Mesenchymal stem cell (in vitro differentiated cells and primary cell): ENCODE measurements around the gene AMN.

Experiments
- DNase-seq: peaks from one replicate; pipeline ENCODE4 v3.0.0-alpha.2; 2013
- H2AFZ ChIP-seq: one replicate; pipeline ENCODE4 v1.6.1; 2013; ENCODE audit warnings: low read depth, mild to moderate bottlenecking, control low read depth, inconsistent platforms, low read length, moderate library complexity
- H2AK5ac ChIP-seq: 2 replicates; pipeline ENCODE4 v1.6.1; 2013; ENCODE audit warnings: low read length, moderate library complexity, mild to moderate bottlenecking, inconsistent platforms; ENCODE audit not compliant: severe bottlenecking
- H2BK120ac ChIP-seq: one replicate; pipeline ENCODE4 v1.6.1; 2013; ENCODE audit warnings: low read depth, mild to moderate bottlenecking, inconsistent platforms, low read length, moderate library complexity
- H2BK12ac ChIP-seq, 2 experiments: one replicate each; pipeline ENCODE4 v1.6.1; 2013; ENCODE audit warnings: inconsistent platforms in 2 of 2, low read length in 2 of 2, mild to moderate bottlenecking in 2 of 2, moderate library complexity in 2 of 2, control low read depth in 1 of 2
- H2BK15ac ChIP-seq: one replicate; pipeline ENCODE4 v1.6.1; 2013; ENCODE audit warnings: mild to moderate bottlenecking, low read depth, inconsistent platforms; ENCODE audit not compliant: poor library complexity, severe bottlenecking
- H2BK5ac ChIP-seq: 2 replicates; pipeline ENCODE4 v1.6.1; 2013; ENCODE audit warnings: low read depth, mild to moderate bottlenecking, low read length, control low read depth, inconsistent platforms; ENCODE audit not compliant: poor library complexity, severe bottlenecking
- H3K14ac ChIP-seq, 2 experiments: one replicate each; pipeline ENCODE4 v1.6.1; 2013; ENCODE audit warnings: inconsistent platforms in 2 of 2, low read length in 2 of 2, control low read depth in 1 of 2, mild to moderate bottlenecking in 1 of 2, moderate library complexity in 1 of 2
- H3K18ac ChIP-seq, 2 experiments: one replicate each; pipeline ENCODE4 v1.6.1; 2013; ENCODE audit warnings: inconsistent platforms in 2 of 2, low read length in 2 of 2, control low read depth in 1 of 2, low read depth in 1 of 2, mild to moderate bottlenecking in 1 of 2
- H3K23ac ChIP-seq, 2 experiments: one replicate each; pipeline ENCODE4 v1.6.1; 2013; ENCODE audit warnings: inconsistent platforms in 2 of 2, low read length in 2 of 2, mild to moderate bottlenecking in 2 of 2, moderate library complexity in 2 of 2, control low read depth in 1 of 2
- H3K27ac ChIP-seq: 2 replicates; pipeline ENCODE4 v1.5.1; 2013; ENCODE audit warnings: mild to moderate bottlenecking, moderate library complexity, low read length, control low read depth, inconsistent platforms; ENCODE audit not compliant: poor library complexity, severe bottlenecking
- H3K27me3 ChIP-seq, 2 experiments: 2 replicates each; pipeline versions ENCODE4 v1.6.1 to v1.7.0; 2013; ENCODE audit warnings: low read length in 2 of 2, mild to moderate bottlenecking in 2 of 2, moderate library complexity in 2 of 2, control low read depth in 1 of 2, inconsistent platforms in 1 of 2; ENCODE audit not compliant: control insufficient read depth in 1 of 2, insufficient read depth in 1 of 2
- H3K36me3 ChIP-seq, 2 experiments: 2 replicates each; pipeline versions ENCODE4 v1.6.1 to v1.7.0; 2013; ENCODE audit warnings: low read length in 2 of 2, control low read depth in 1 of 2, inconsistent platforms in 1 of 2, low read depth in 1 of 2, mild to moderate bottlenecking in 1 of 2; ENCODE audit not compliant: insufficient read depth in 2 of 2, control insufficient read depth in 1 of 2
- H3K4ac ChIP-seq, 2 experiments: one replicate each; pipeline ENCODE4 v1.6.1; 2013; ENCODE audit warnings: inconsistent platforms in 2 of 2, low read length in 2 of 2, mild to moderate bottlenecking in 2 of 2, moderate library complexity in 2 of 2, control low read depth in 1 of 2, low read depth in 1 of 2
- H3K4me1 ChIP-seq: 2 replicates; pipeline ENCODE4 v1.6.1; 2013; ENCODE audit warnings: low read depth, low read length, control low read depth; ENCODE audit not compliant: control insufficient read depth, insufficient read depth
- H3K4me2 ChIP-seq: 2 replicates; pipeline ENCODE4 v1.6.1; 2013; ENCODE audit warnings: low read length, mild to moderate bottlenecking, inconsistent platforms; ENCODE audit not compliant: poor library complexity, severe bottlenecking
- H3K4me3 ChIP-seq, 2 experiments: 2 replicates each; pipeline versions ENCODE4 v1.5.1 to v1.7.0; 2013; ENCODE audit warnings: low read length in 2 of 2, mild to moderate bottlenecking in 2 of 2, control low read depth in 1 of 2, low read depth in 1 of 2; ENCODE audit not compliant: insufficient read depth in 1 of 2
- H3K79me1 ChIP-seq: replicated peaks from 2 replicates; pipeline ENCODE4 v1.6.1; 2013; ENCODE audit warnings: mild to moderate bottlenecking, control low read depth, low read length, inconsistent platforms; ENCODE audit not compliant: poor library complexity, severe bottlenecking
- H3K9ac ChIP-seq: 2 replicates; pipeline ENCODE4 v1.7.0; 2013; ENCODE audit warnings: mild to moderate bottlenecking, low read length, moderate library complexity
- H3K9me3 ChIP-seq: 2 replicates; pipeline ENCODE4 v1.7.0; 2013; ENCODE audit warnings: mild to moderate bottlenecking, low read length; ENCODE audit not compliant: control insufficient read depth
- H4K8ac ChIP-seq: one replicate; pipeline ENCODE4 v1.6.1; 2013; ENCODE audit warnings: inconsistent platforms, mild to moderate bottlenecking, low read length, moderate library complexity
- H4K91ac ChIP-seq: one replicate; pipeline ENCODE4 v1.6.1; 2013; ENCODE audit warnings: mild to moderate bottlenecking, low read length, inconsistent platforms
- WGBS: methylation state at CpG from one replicate; pipeline ENCODE4 v1.1.7; 2013; ENCODE audit warnings: mixed read lengths; 5-methylcytosine and 5-hydroxymethylcytosine counted together

AMN gene

DNA sequence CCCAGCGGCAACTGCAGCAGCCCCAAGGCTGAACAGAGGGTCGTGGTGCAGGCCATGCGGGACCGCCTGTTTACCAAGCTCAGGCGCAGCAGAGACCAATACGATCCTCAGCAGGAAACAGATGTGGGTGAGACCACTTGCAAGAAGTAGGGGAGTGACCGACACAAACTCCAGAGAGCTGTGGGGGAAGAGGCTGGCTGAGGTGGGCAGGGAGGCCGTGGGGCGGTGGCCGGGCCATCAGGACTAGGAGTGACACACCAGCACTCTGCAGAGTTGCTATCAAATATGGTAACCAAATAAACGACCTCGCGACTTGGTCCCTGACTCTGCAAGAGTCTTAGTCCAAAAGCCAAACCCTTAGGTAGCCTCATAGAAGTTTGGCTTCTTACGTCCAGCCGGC is 30.6 kb downstream of the AMN start:
- 97% methylated on average over 15 of the region's 15 CpGs for WGBS
- Histone ChIP-seq H4K91ac (no peak overlapping the region), H3K36me3 (peaks cover 82 to 93% of the 10 kb centered on the region in 2 experiments), H3K4me3 (no peak overlapping the region), H2BK120ac (no peak overlapping the region), H4K8ac (no peak overlapping the region), H3K27ac (no peak overlapping the region), H2BK15ac (no peak overlapping the region), H3K79me1 (peaks cover 15% of the 10 kb centered on the region), H2AFZ (no peak overlapping the region), H3K9ac (no peak overlapping the region), H2BK5ac (no peak overlapping the region), H3K4ac (no peak overlapping the region), H2AK5ac (no peak overlapping the region), H3K23ac (no peak overlapping the region), H3K27me3 (no peaks in the 10 kb centered on the region), H3K9me3 (no peaks in the 10 kb centered on the region), H3K14ac (no peak overlapping the region), H3K4me2 (no peak overlapping the region), H2BK12ac (no peak overlapping the region), H3K4me1 (peaks cover 28% of the 10 kb centered on the region), H3K18ac (no peak overlapping the region)
- DNase-seq: no peak

DNA sequence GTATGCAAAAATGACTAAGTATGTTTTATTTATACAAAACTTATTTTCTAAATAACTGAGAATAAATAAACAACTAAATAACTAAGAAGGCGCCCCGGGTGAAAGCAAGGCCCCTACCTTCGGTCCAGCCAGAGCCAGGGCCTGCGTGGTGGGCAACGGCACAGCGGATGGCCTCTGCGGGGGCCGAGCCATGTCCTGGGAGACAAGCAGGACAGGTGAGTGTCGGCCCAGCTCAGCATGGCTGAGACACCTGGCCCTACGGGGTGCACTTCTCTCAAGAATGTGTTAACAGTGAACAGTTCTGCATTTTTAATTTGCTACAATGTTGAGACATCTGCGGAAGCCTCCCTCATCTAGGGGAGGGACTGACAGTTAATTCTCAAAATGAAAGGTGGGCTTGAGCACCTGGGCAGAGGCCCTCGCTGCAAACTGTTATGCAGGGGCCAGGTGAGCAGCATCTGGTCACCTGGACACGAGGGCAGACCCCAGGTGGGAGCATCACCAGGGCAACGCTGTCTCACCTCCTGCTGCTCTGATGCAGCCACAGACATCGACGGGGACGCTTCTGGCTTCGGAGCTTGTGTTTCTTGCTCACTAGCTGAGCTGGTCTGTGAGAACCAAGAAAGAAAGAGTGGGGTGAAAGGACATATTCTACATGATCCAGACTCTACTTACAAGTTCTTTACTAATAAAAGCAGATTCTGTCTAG is 31.8 kb downstream of the AMN start:
- H4K91ac ChIP-seq: no peak overlapping the region
- no peak overlapping the region for H2BK12ac ChIP-seq
- H3K4me3 ChIP-seq: no peak overlapping the region
- no peak overlapping the region for H3K14ac ChIP-seq
- H3K27me3 ChIP-seq: no peaks in the 10 kb centered on the region
- H3K4ac ChIP-seq: no peak overlapping the region
- no peak overlapping the region for H3K23ac ChIP-seq
- no peak overlapping the region for H2AK5ac ChIP-seq
- H3K9ac ChIP-seq: no peak overlapping the region
- H3K36me3 ChIP-seq: peaks cover 82 to 97% of the 10 kb centered on the region in 2 experiments
- H4K8ac ChIP-seq: no peak overlapping the region
- no peaks in the 10 kb centered on the region for H3K9me3 ChIP-seq
- H2AFZ ChIP-seq: no peak overlapping the region
- H3K27ac ChIP-seq: no peak overlapping the region
- DNase-seq: no peak
- peaks cover 19% of the 10 kb centered on the region for H3K79me1 ChIP-seq
- H3K18ac ChIP-seq: no peak overlapping the region
- no peak overlapping the region for H3K4me2 ChIP-seq
- no peak overlapping the region for H2BK5ac ChIP-seq
- WGBS: 93% methylated on average over 15 of the region's 18 CpGs
- H2BK120ac ChIP-seq: no peak overlapping the region
- H2BK15ac ChIP-seq: no peak overlapping the region
- H3K4me1 ChIP-seq: peaks cover 22% of the 10 kb centered on the region

DNA sequence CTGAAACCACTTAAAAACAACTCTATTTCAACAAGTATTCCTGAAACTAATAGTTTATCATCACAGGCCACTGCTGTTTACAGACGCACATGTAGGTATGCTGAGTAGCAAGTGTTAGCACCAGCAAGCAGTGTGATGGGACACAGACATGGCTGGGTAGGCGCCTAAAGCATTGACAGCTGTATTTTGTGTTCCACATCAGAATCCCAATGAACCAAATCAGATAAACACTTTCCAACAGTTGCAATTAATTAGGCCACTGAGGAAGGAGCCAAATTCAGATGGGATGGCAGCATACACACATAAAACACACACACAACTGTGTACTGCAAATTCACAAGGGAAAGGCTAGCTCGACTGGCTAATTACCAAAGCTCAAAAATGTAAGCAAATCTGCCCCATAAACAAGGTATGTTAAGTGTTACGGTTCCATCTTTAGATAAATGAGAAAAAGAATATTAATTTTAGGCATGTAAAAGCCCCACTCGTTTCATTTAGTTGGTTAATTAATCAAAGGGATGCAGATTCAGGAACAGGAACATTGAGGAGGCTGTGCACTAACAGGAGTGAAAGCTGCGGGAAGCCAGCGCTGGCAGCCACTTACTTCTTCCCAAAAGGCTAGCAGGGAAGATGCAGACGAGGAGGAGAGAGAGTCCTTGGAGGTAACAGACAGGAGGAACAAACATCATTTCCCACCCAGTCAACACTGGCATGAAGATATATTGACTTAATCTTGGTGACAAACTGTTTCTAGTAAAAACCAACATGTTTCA is 33.4 kb downstream of the AMN start:
- H3K23ac ChIP-seq: no peak overlapping the region
- H3K9ac ChIP-seq: no peak overlapping the region
- peaks cover 20% of the 10 kb centered on the region for H3K79me1 ChIP-seq
- DNase-seq: no peak
- H2BK120ac ChIP-seq: no peak overlapping the region
- no peaks in the 10 kb centered on the region for H3K27me3 ChIP-seq
- H2AK5ac ChIP-seq: no peak overlapping the region
- no peak overlapping the region for H4K91ac ChIP-seq
- H2BK12ac ChIP-seq: no peak overlapping the region
- no peak overlapping the region for H3K27ac ChIP-seq
- H3K4me2 ChIP-seq: no peak overlapping the region
- WGBS: 97% methylated on average over 5 of the region's 8 CpGs
- H3K18ac ChIP-seq: no peak overlapping the region
- no peak overlapping the region for H2BK15ac ChIP-seq
- H2AFZ ChIP-seq: no peak overlapping the region
- peaks cover 76 to 95% of the 10 kb centered on the region in 2 experiments for H3K36me3 ChIP-seq
- H3K4me1 ChIP-seq: peaks cover 14% of the 10 kb centered on the region
- no peak overlapping the region for H3K4me3 ChIP-seq
- no peak overlapping the region for H4K8ac ChIP-seq
- no peak overlapping the region for H2BK5ac ChIP-seq
- H3K9me3 ChIP-seq: no peaks in the 10 kb centered on the region
- H3K4ac ChIP-seq: no peak overlapping the region
- H3K14ac ChIP-seq: no peak overlapping the region

DNA sequence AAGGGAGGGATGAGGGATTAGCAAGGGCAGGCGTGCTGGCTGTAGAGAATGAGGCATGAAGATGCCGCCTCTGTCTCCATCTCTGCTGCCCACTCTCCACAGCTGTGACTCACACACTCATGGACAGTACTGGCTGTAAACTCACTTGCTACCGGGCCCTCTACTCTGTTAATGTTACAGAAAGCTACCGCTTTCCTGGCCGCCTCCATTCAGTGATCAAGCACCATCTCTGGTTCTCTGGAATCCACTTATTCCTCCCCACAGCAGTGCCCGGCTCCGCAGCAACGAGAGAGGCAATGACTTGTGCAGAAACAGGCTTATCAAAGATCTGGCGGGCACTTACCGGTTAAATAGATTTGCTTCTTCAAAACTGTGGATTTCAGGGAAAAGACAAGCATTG is 34.8 kb downstream of the AMN start:
- H3K27ac ChIP-seq: no peak overlapping the region
- H2BK12ac ChIP-seq: no peak overlapping the region
- WGBS: 94% methylated on average over 10 of the region's 10 CpGs
- peaks cover 23% of the 10 kb centered on the region for H3K79me1 ChIP-seq
- no peaks in the 10 kb centered on the region for H3K9me3 ChIP-seq
- no peak overlapping the region for H3K4me2 ChIP-seq
- H3K18ac ChIP-seq: no peak overlapping the region
- H2AK5ac ChIP-seq: no peak overlapping the region
- no peak overlapping the region for H2AFZ ChIP-seq
- no peak overlapping the region for H4K8ac ChIP-seq
- no peak overlapping the region for H3K23ac ChIP-seq
- H2BK5ac ChIP-seq: no peak overlapping the region
- H3K4ac ChIP-seq: no peak overlapping the region
- no peak overlapping the region for H3K4me3 ChIP-seq
- no peak overlapping the region for H3K14ac ChIP-seq
- H2BK120ac ChIP-seq: no peak overlapping the region
- no peak overlapping the region for H3K9ac ChIP-seq
- H3K36me3 ChIP-seq: peaks cover 78 to 94% of the 10 kb centered on the region in 2 experiments
- H2BK15ac ChIP-seq: no peak overlapping the region
- H3K27me3 ChIP-seq: no peaks in the 10 kb centered on the region
- peaks cover 5% of the 10 kb centered on the region for H3K4me1 ChIP-seq
- H4K91ac ChIP-seq: no peak overlapping the region
- DNase-seq: no peak
